Measurements from ENCODE around the gene CELA3A.
"Not testable (repeated sequence)": the region's sequence is repeated elsewhere in the genome, so short reads cannot be mapped to it uniquely, and the experiment has no call there.

CELA3A gene

GRCh38 chr1:22021061-22021460, 19.6 kb downstream of the CELA3A start:
- DNase-seq, result no peak

- DNase-seq, result peak; percentile 92
Observed at GRCh38 chr1:22024485-22025367, 23.3 kb downstream of the CELA3A start.

GRCh38 chr1:22025368-22026155, 24.1 kb downstream of the CELA3A start:
- DNase-seq, result peak; percentile 92

GRCh38 chr1:22026924-22027289, 25.4 kb downstream of the CELA3A start:
- DNase-seq, result no peak

GRCh38 chr1:22030057-22030456, 28.6 kb downstream of the CELA3A start:
- no peak for DNase-seq

- DNase-seq, result no peak
Observed at GRCh38 chr1:22030473-22030872, 29.0 kb downstream of the CELA3A start.

- DNase-seq, result no peak
Observed at GRCh38 chr1:22031214-22031962, 29.9 kb downstream of the CELA3A start.

- DNase-seq, result not testable (repeated sequence)
Observed at GRCh38 chr1:22034834-22035233, 33.4 kb downstream of the CELA3A start.

GRCh38 chr1:22037520-22037919, 36.1 kb downstream of the CELA3A start:
- no peak for DNase-seq

- DNase-seq, result no peak
Observed at GRCh38 chr1:22038036-22038435, 36.6 kb downstream of the CELA3A start.

- peak; percentile 89 for DNase-seq
Observed at GRCh38 chr1:22039594-22040285, 38.3 kb downstream of the CELA3A start.

- DNase-seq, result no peak
Observed at GRCh38 chr1:22040286-22040623, 38.8 kb downstream of the CELA3A start.

- DNase-seq, result no peak
Observed at GRCh38 chr1:22041505-22041904, 40.0 kb downstream of the CELA3A start.

- DNase-seq, result peak; percentile 93
Observed at GRCh38 chr1:22043198-22043769, 41.8 kb downstream of the CELA3A start.

- DNase-seq, result no peak
Observed at GRCh38 chr1:22044690-22045420, 43.4 kb downstream of the CELA3A start.

- DNase-seq, result no peak
Observed at GRCh38 chr1:22045604-22046228, 44.3 kb downstream of the CELA3A start.

GRCh38 chr1:22048351-22049192, 47.1 kb downstream of the CELA3A start:
- no peak for DNase-seq

- DNase-seq, result no peak
Observed at GRCh38 chr1:22050330-22050729, 48.9 kb downstream of the CELA3A start.

GRCh38 chr1:22051607-22052114, 50.2 kb downstream of the CELA3A start:
- DNase-seq, result no peak

Measured in NCI-H510A treated with DMSO at 0.1 percent for 48 hours (cell line).